Amniotic stem cell (primary cell): ENCODE results near the gene RSBN1L.
"Not testable (repeated sequence)": the region's sequence is repeated elsewhere in the genome, so short reads cannot be mapped to it uniquely, and the experiment has no call there.

Source experiments
- DNase-seq: peaks from one replicate; lab custom pipeline; 2025; lab: John Stamatoyannopoulos, UW

RSBN1L gene

DNA sequence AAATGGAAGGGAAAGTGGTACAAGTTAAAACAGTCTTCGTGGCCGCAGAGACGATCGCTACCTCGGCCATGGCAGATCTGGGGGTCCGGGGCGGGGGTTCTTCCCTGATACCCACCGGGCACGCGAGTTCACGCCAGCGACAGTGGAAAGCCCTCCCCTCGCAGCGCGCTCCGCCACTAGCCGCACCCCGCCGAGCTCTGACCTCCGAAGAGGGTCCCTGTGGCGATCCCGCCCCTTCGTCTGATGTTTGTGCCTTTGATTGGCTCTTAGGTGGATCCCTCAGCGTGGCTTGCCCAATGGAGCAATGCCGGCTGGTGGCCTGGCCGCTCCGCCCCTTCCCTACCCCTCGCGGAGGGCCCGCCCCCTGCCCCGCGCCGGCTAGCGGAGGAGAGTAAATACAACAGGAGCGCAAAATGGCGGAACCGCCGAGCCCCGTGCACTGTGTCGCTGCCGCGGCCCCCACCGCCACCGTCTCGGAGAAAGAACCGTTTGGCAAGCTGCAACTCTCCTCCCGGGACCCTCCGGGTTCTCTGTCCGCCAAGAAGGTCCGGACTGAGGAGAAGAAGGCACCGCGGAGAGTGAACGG lies at the start of gene RSBN1L:
Gene RSBN1L, plus strand, starts transcription at position 403 of the 586 bp plus-strand sequence. Its CDS starts 11 bp downstream, at position 414.
- DNase-seq: peak; percentile 96

- DNase-seq: no peak
Observed at GRCh38 chr7:77648742-77649338, 47.4 kb upstream of the RSBN1L start.

GRCh38 chr7:77649716-77650349 lies 46.4 kb upstream of the RSBN1L start:
- DNase-seq: no peak

- no peak for DNase-seq
Observed at GRCh38 chr7:77651575-77652162, 44.6 kb upstream of the RSBN1L start.

GRCh38 chr7:77652826-77653225 lies 43.4 kb upstream of the RSBN1L start:
- DNase-seq: not testable (repeated sequence)

DNA sequence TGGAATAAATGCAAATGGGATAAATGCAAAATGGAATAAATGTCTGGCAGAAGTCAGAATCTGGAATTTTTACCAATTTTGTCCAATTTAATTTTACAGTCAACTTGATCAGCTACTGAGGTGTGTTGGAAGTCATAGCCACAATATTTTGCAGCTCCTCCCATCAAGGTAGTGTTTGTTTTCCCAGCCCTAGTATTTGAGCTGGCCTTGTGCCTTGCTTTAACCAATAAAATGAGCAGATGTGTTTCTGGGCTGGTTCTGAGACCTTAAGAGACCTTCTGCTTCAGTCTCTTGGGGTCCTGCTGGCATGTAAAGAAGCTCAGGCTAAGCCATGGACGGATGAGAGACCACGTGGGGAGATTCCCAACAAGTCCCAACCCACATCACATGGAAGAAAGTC lies 42.7 kb upstream of the RSBN1L start:
- no peak for DNase-seq

DNA sequence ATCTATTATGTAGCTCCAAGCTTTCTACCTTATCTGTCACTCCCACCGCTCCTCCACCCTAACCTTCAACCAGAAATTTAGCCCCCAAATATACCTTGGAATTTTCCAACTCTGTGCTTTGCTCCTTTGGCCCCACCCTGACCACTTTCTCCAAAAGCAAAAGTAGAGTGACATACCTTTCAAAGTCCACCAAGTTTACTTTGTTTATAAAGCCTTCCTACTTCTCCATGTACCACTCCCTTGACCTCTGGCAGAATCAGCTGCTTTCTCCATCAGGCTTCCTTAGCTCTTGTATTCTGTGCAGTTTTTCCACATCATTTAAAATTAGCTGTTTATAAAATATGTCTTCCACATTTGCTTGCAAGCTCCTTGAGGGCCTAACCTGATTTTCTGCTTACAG lies 40.9 kb upstream of the RSBN1L start:
- no peak for DNase-seq

- no peak for DNase-seq
Observed at GRCh38 chr7:77655836-77656455, 40.3 kb upstream of the RSBN1L start.

GRCh38 chr7:77657427-77658224 lies 38.6 kb upstream of the RSBN1L start:
- no peak for DNase-seq

- DNase-seq: no peak
Observed at GRCh38 chr7:77658928-77659327, 37.3 kb upstream of the RSBN1L start.

- DNase-seq: no peak
Observed at GRCh38 chr7:77661816-77662215, 34.4 kb upstream of the RSBN1L start.

- no peak for DNase-seq
Observed at GRCh38 chr7:77662869-77663268, 33.4 kb upstream of the RSBN1L start.

DNA sequence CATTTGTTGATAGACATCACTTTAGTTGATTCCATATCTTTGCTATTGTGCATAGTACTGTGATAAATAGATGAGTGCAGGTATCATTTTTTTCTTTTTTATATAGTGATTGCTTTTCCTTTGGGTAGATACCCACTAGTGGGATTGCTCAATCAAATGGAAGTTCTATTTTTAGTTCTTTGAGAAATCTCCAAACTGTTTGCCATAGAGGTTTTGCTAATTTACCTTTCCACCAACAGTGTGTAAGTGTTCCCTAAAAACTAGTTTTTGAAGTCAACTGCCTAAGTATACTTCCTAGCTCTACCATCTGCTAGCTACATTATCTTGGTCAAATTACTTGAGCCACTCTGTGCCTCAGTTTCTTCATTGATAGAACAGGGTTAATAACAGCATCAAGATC lies 31.5 kb upstream of the RSBN1L start:
- no peak for DNase-seq

DNA sequence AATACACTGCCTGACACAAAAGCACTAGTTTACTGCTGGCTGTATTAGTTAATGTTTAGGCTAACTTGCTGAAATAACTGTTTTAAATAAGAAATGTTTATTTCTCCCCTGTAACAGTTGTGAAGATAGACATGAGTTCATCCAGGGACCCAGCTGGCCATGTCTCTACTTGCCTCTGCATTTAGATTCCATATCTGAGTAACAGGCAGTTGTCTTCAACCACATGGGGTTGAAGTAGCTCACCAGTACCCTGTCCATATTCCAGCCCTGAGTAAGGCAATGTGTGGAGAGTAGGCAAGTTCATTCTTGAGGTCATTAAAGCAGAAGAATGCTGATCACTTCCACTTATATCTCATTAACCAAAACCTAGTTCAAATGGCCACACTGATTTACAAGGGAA lies 31.1 kb upstream of the RSBN1L start:
- no peak for DNase-seq

DNA sequence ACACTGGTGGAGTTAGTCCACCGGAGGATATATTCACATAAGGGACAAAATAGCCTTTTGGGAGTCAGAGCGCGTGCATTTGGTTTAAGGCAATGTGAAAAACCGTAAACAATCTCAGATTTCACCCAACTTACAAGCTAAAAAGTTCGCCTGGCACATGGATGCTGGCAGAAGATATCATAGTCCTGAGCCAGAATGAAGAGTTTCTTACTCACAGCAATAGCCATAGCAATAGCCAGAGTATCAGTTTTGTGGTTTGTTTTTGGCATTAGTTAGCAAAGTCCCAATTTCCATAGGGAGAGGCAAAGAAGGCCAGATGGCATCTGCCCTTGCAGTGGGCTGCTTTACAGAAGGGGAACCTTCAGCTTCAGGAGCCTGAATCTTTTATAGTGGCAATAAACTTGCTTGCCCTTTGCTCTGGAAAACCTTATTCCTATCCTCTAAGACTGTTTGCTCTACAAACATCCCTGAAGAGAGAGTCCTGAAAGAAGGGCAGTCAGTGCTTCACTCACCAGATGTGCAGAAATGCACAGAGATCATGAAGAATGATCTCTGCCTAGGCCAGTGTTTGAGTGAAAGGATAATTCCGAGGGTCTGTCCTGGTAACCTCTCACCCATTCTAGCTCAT lies 28.7 kb upstream of the RSBN1L start:
- no peak for DNase-seq

DNA sequence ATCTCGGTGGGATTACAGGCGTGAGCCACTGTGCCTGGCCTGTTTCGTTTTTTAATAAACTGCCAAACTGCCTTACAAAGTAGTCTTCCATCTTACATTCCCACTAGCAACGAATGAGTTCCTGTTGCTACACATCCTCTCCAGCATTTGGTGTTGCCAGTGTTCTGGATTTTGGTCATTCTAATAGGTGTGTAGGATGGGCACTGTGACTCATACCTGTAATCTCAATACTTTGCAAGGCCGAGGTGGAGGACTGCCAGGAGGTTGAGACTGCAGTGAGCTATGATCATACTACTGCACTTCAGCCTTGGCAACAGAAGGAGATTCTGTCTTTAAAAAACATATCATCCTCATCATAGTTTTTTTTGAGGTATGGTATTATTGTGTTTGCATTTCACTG lies 21.4 kb upstream of the RSBN1L start:
- DNase-seq: no peak

- no peak for DNase-seq
Observed at GRCh38 chr7:77679608-77680007, 16.7 kb upstream of the RSBN1L start.

GRCh38 chr7:77680266-77680665 lies 16.0 kb upstream of the RSBN1L start:
- no peak for DNase-seq

DNA sequence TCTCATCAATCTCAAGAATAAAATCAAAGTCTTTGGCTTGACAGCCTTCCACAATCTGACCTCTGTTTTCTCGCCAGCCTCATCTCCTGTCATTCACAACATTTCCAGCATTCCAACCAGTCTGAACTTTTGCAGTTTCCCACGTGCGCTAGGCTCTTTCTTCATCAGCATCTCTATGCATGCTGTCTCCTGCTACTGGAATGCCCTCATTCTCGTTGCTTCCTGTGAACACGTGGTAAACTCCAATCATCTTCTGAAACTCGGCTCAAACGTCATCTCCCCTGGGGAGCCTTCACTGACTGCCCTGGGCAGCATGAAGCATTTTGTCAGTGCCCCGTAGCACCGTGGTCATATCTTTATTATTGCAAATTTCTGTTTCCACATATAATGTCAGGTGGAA lies 12.2 kb upstream of the RSBN1L start:
- no peak for DNase-seq

GRCh38 chr7:77685233-77685632 lies 11.0 kb upstream of the RSBN1L start:
- DNase-seq: no peak

GRCh38 chr7:77687100-77687746 lies 9.0 kb upstream of the RSBN1L start:
- no peak for DNase-seq
